ELR (cell line): ENCODE data around the gene FYB2.
A peak's percentile ranks its signal among the peaks of the same experiment; 100 is the strongest.

Source experiments
- DNase-seq: peaks from one replicate; pipeline ENCODE4 v3.0.0-alpha.2; 2015; ENCODE audit warnings: low read depth

The FYB2 gene

DNA sequence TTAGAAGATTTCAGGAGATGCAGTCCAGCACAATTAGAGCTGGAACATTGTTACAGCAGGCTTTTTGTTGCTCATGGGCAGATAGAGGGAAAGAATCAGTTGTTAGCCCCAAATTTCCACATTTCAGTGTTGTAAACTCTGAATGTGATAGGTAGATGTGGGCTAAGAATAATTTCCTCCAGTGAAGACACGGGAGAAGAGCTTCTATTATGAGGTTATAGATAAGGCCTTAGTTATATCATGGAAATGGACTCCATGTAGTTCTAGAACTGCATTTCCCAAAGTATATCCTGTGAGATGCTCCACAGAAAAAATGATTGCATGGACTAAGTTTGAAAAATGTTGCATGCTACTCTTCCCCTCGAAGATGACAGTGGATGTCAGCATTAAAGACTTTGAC lies 109.2 kb downstream of the FYB2 start:
- DNase-seq = no peak

DNA sequence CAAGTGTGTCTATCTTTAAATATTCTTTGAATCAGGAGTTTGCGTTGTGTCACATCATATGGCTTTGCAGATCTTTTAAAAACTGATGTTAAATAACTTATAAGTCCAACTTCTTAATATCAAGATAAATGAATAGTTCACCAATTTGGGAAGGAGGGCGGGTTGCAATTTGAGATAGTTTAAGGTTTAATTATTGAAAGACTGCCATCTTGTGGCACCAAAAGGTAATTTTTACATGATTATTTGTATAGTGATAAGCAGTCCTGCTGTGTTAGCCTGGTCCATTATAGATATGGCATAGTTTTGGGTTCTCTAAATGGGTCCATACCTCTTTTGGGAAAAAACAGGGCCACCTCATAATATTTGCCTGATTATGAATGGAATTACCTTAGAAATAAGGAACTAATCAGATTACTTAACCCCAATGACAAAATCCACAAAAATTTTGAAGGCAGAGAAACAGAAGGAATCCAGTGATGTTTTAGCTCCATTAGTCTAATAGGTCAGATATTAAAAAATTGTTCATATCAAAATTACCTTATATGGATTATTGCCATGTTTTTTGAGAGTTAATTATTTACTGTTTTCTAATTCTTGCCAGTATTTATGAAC lies 109.8 kb downstream of the FYB2 start:
- peak; percentile 75 for DNase-seq

DNA sequence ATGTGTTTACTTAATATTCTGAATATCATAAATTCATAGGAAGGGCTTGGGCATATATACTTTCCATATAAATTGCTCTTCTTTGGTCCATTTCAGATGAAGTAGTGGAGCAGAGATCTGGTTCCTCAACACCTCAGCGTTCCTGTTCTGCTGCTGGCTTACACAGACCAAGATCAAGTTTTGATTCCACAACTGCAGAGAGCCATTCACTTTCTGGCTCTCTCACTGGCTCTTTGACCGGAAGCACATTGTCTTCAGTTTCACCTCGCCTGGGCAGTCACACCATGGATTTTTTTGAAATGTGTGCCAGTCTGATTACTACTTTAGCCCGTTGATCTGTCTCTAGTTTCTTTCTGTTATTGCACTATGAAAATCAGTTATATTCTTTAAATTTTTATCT lies 111.8 kb downstream of the FYB2 start:
- DNase-seq = no peak

DNA sequence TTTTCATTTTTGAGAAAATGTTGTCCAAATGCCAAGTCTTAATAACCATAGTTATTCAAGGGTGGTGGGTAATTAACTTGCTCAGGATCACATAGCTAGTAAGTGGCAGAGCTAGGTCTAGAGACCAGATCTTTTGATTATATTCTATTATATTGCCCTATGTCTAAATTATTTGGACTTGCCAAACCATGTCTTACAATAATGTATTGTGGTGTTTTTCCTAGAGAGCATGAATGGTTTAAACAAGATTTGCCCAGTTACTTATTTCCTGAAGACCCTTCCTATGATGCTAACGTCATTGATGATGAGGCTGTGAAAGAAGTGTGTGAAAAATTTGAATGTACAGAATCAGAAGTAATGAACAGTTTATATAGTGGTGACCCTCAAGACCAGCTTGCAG lies 115.5 kb downstream of the FYB2 start:
- DNase-seq = no peak

DNA sequence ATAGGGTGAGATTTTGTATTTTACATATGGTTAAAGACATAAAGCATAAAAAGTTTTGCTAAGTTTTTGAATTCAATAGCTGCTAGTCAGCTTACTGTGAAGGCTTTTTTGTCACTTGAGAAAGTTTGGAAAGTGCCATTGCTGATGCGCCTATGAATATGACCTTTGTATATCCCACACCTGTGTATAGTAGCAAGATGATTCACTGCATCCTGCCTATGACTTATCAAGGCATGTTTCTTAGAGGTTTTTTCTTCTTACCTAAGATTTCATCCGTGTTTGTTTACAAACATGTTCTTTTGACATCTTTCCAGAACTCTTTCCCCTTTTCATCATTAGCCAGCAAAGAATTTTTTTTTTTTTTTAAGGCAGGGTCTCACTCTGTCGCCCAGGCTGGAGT lies 122.5 kb downstream of the FYB2 start:
- peak; percentile 21 for DNase-seq

DNA sequence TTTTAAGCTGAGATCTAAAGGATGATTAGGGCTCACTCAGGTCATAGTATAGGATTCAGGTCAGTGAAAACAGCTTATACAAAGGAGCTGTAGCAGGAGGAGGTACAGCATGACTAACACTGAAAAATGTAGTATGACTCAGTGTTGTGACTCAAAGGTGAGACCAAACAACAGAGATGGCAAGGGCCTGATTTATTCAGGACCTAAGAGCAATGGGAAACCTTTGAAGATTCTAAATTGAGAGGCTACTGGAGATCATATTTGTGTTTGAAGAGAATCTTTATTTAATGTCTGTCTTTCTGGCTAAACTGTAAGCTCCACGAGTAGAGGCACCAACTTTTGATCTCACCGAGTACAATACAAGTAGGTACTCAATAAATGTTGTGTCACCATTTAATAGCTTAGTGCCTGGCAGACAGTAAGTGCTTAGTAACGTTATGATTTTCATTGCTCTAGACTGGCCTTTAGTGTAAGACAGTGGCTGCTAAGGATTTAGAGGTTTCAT lies 130.6 kb downstream of the FYB2 start:
- DNase-seq = peak; percentile 93

DNA sequence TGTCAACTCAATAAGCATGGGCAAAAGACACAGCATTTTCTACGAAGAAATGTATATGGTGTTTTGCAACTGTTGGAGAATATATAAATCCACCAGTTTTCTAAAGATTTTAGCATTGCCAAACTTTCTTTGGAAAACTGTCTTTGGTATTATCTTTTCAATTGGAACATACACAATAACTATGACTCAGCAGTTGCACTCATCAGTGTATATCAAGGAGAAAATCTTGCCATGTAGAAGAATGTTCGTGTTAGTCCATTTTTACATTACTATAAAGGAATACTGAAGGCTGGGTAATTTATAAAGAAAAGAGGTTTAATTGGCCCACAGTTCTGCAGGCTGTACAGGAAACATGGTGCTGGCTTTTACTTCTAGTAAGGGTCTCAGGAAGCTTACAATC lies 133.0 kb downstream of the FYB2 start:
- peak; percentile 55 for DNase-seq

DNA sequence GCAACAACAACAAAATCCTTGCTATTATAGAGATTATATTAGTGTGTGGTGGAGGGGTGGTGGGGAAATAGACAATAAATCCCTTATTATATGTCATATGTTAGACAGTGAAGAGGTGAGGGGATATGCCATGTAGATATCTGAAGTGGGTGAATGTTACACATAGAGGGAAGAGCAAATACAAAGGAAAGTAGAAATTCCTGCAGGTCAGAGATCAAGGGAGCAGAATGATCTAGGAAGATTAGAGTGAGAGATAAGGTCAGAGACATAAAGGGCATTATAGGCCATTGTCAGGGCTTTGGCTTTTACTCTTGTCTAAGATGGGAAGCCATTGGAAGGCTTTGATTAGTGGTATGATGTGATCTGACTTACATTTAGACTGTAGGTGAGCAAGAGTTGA lies 135.6 kb downstream of the FYB2 start:
- DNase-seq = no peak

DNA sequence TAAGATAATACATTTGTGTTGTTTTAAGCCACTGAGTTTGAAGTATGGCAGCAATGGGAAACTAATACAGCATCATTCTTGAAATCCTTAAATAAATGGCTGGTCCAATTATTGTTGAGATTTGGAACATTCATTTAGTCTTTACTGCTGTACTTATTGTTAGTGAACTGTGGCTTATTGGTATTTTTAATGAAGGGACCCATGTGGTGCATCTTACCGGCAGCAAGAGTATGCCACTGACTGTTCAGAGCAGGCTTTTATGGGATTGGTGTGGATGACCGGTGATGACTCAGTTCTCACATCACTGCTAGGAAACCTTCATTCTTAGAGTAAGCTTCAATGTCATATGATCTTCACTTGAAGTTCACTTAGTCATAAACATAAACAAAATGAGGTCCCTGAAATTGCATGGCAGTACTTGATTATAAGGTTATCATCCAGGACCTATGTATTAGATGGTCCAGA lies 142.6 kb downstream of the FYB2 start:
- peak; percentile 93 for DNase-seq

DNA sequence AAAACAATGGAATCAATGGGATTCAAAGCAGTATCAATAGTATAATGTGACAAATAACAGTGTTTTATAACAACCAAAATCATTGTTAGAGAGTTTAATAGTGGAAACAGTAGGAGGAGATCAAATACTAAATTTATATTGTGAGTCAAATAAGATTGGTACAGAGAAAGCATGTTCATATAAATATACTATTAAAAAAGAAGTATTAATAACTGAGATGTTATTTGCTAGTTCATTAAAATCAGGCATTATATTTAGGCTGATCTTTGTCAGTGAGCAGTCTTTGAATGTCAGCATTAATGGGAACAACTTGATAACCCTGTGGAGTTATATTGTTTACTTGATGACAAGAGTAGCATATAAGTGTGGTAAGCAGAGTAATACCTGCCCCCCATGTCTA lies 143.4 kb downstream of the FYB2 start:
- no peak for DNase-seq

DNA sequence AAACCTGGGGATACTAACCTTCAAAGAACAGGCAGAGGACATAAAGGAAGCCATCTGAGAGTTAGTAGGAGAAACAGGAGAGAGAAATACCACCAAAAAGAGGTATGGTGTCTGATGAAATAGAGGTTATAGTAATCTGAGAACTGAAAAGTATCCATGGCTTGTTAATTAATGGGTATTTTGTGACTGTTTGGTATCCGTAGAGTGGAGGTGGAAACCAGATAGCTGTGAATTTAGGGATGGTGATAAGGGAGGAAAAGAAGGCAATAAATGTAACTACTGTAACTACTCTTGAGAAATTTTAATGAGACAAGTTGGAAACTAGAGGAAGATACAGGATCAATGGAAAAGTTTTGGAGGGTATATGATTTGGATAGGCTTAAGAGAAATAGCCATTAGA lies 146.6 kb downstream of the FYB2 start:
- DNase-seq = no peak

DNA sequence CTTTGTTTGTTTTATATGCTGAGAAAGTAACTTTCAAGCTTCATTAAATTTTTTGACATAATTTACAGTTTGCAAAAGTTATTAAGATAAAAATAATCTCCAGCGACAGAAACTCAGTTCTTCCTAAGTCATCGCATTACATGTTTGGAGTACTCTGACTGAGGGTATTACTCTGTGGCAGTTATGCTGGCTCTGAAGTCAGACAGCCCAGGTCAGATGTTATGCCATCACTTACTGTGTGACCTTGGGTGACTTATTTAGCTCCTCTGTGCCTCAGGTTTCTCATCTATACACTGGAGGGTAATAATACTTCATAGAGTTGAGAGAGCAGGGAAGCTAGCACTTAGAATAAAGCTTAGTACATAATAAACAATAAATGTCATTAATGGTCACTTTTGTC lies 147.7 kb downstream of the FYB2 start:
- no peak for DNase-seq

DNA sequence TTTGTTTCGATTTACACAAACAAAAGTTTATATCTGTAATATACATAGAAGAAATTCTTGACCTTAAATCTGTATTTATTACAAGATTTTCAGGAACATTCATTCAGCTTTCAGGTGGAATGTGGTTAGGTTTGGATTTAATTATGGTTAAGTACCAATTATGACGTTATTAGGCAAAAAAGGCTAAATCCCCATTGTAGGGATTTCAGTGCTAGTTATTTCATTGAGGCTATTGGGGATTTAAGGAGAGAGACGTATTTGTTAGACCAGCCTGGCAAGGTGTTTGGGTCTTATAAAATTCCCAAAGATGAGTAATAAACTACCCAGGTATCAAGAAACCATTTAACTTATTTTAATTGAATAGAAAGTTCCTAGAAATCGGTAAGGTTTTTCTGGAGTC lies 148.1 kb downstream of the FYB2 start:
- no peak for DNase-seq

DNA sequence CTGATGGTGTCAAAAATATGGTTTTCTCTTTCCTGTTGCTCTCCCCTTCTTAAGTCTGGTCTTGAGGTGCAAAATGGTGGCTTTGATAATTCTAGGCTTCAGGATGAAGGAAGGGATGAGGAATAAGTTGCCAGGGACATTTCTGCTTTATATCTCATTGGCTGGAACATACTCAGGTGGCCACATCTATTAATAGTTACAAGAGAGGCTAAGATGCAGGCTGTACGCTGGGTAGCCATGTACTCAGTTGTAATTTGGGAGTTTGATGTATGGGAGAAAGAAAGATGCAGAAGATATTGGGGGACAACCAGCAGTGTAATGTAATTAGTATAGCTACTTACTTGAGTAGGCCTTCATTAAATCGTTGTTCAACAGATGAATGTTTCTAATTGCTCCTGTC lies 148.9 kb downstream of the FYB2 start:
- no peak for DNase-seq
